ENCODE measurements around the gene APOBEC3B.
A peak's percentile ranks its signal among the peaks of the same experiment; 100 is the strongest.
"Not testable (repeated sequence)": the region's sequence is repeated elsewhere in the genome, so short reads cannot be mapped to it uniquely, and the experiment has no call there.

APOBEC3B gene

DNA sequence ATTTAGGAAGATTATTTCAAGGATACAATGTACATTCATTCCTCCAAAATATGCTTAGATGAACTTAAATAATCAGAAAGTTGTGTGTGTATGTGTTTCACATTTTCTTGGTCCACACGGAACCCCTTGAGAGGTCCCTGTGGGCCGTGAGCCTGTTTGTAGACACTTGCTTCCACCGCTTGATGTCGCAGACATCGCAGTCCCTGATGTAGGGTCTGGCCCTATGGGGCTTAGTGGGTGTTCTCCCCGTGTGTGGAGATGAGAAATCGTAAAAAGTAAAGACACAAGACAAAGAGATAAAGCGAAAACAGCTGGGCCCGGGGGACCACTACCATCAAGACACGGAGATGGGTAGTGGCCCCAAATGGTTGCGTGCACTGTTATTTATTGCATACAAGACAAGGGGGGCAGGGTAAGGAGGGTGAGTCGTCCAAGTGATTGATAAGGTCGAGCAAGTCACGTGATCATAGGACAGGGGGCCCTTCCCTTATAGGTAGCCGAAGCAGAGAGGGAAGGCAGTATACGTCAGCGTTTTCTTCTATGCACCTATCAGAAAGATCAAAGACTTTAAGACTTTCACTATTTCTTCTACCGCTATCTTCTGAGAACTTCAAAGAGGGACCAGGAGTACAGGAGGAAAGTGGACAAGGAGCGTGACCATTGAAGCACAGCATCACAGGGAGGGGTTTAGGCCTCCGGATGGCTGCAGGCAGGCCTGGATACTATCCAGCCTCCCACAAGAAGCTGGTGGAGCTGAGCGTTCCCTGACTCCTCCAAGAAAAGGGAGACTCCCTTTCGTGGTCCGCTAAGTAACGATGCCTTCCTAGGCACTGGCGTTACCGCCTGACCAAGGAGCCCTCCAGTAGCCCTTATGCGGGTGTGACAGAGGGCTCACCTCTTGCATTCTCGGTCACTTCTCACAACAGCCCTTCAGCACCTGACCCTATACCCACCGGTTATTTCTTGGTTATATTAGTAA lies 30.7 kb downstream of the APOBEC3B start:
- Histone ChIP-seq H3K9me3 (ENCODE audit: control insufficient read depth, low read length) (no peaks in the 10 kb centered on the region), H3K36me3 (ENCODE audit: control insufficient read depth, insufficient read depth, low read length, severe bottlenecking) (no peaks in the 10 kb centered on the region), H3K4me1 (ENCODE audit: control insufficient read depth, insufficient read depth, low read length) (peaks cover 15% of the 10 kb centered on the region), H3K9ac (ENCODE audit: low read length) (no peak overlapping the region), H3K27me3 (replicated peaks; ENCODE audit: control insufficient read depth, insufficient read depth, low read length) (no peaks in the 10 kb centered on the region), H3K4me3 (ENCODE audit: low read length) (no peak overlapping the region)
- no peak for DNase-seq (ENCODE audit: low read depth)

GRCh38 chr22:39013561-39013941 lies 31.4 kb downstream of the APOBEC3B start:
- H3K36me3 ChIP-seq (ENCODE audit: control insufficient read depth, insufficient read depth, low read length, severe bottlenecking); DNase-seq (ENCODE audit: low read depth); H3K9me3 ChIP-seq (ENCODE audit: control insufficient read depth, low read length); H3K27me3 ChIP-seq (replicated peaks; ENCODE audit: control insufficient read depth, insufficient read depth, low read length): not testable (repeated sequence)
- Histone ChIP-seq H3K9ac (ENCODE audit: low read length) (peak overlapping the region; percentile 88), H3K4me1 (ENCODE audit: control insufficient read depth, insufficient read depth, low read length) (peaks cover 15% of the 10 kb centered on the region), H3K4me3 (ENCODE audit: low read length) (peak overlapping the region; percentile 88)

DNA sequence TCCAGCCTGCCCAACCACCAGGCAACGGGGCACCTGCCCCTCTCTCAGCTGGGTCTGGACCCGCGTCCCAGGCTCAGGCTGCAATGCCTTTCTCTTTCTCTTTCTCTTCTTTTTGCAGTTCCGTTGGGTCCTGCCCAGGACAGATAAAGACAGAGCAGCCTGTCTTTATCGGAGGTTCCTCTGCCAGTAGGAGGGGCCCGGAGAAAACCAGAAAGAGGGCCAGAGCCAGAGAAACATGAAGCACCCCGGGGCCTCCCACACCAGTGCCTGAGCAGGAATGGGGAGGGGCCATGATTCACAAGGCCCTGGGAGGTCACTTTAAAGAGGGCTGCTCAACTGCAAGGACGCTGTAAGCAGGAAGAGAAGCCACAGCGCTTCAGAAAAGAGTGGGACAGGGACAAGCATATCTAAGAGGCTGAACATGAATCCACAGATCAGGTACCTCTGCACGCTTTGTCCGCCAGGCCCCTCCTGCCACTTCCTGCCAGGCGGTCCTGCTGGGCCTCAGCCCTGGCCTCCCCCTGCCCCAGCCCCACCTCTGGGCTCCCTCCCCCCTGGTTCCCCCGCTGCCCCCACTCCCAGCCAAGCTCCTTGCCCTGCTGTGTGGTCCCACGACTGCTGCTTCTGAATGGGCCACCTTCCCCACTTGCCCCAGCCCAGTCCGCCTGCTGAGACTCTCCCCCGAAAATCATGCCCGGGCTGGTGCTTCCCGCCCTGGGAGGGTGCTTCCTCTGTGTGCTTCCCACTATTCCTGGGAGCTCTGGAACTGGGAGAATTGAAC lies 32.0 kb downstream of the APOBEC3B start, which contains the start of gene APOBEC3C:
APOBEC3C (plus strand) TSS at position 316 of the 781 bp plus-strand sequence; CDS start at position 422, 106 bp downstream.
- Histone ChIP-seq H3K4me1 (ENCODE audit: control insufficient read depth, insufficient read depth, low read length) (peaks cover 15% of the 10 kb centered on the region), H3K9me3 (ENCODE audit: control insufficient read depth, low read length) (no peaks in the 10 kb centered on the region), H3K27me3 (replicated peaks; ENCODE audit: control insufficient read depth, insufficient read depth, low read length) (no peaks in the 10 kb centered on the region), H3K4me3 (ENCODE audit: low read length) (peak within 1 kb of the TSS; percentile 88), H3K9ac (ENCODE audit: low read length) (peak within 1 kb of the TSS; percentile 88), H3K36me3 (ENCODE audit: control insufficient read depth, insufficient read depth, low read length, severe bottlenecking) (no peaks in the 10 kb centered on the region)
- peak; percentile 88 for DNase-seq (ENCODE audit: low read depth)

DNA sequence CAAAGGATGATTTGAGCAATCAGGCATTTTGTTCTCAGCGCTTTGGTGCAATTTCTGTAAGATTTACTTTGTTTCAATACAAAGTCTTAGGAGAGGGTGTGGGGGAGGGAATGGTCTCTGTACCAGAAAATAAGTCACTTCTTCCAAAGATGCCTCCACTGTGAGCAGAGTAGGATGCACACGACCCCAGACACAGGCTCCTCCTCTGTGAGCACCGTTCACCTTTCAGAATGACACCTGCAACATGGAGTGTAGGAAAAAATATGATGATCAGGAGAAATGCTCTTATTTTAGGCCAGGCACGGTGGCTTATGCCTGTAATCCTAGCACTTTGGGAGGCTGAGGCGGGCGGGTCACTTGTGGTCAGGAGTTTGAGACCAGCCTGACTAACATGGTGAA lies 32.6 kb downstream of the APOBEC3B start:
- Histone ChIP-seq H3K4me3 (ENCODE audit: low read length) (peak overlapping the region; percentile 88), H3K4me1 (ENCODE audit: control insufficient read depth, insufficient read depth, low read length) (peaks cover 15% of the 10 kb centered on the region), H3K9ac (ENCODE audit: low read length) (peak overlapping the region; percentile 88)
- DNase-seq (ENCODE audit: low read depth): peak; percentile 8
- not testable (repeated sequence) for H3K27me3 ChIP-seq (replicated peaks; ENCODE audit: control insufficient read depth, insufficient read depth, low read length); H3K36me3 ChIP-seq (ENCODE audit: control insufficient read depth, insufficient read depth, low read length, severe bottlenecking); H3K9me3 ChIP-seq (ENCODE audit: control insufficient read depth, low read length)

- Histone ChIP-seq H3K27me3 (replicated peaks; ENCODE audit: control insufficient read depth, insufficient read depth, low read length) (no peaks in the 10 kb centered on the region), H3K4me3 (ENCODE audit: low read length) (no peak overlapping the region), H3K4me1 (ENCODE audit: control insufficient read depth, insufficient read depth, low read length) (peaks cover 15% of the 10 kb centered on the region), H3K36me3 (ENCODE audit: control insufficient read depth, insufficient read depth, low read length, severe bottlenecking) (no peaks in the 10 kb centered on the region), H3K9ac (ENCODE audit: low read length) (no peak overlapping the region), H3K9me3 (ENCODE audit: control insufficient read depth, low read length) (no peaks in the 10 kb centered on the region)
- no peak for DNase-seq (ENCODE audit: low read depth)
Measured at GRCh38 chr22:39016592-39016991, 34.4 kb downstream of the APOBEC3B start.

GRCh38 chr22:39017596-39018365 lies 35.6 kb downstream of the APOBEC3B start:
- H3K9ac ChIP-seq (ENCODE audit: low read length): no peak overlapping the region
- no peaks in the 10 kb centered on the region for H3K36me3 ChIP-seq (ENCODE audit: control insufficient read depth, insufficient read depth, low read length, severe bottlenecking)
- peaks cover 19% of the 10 kb centered on the region for H3K4me1 ChIP-seq (ENCODE audit: control insufficient read depth, insufficient read depth, low read length)
- H3K27me3 ChIP-seq (replicated peaks; ENCODE audit: control insufficient read depth, insufficient read depth, low read length): no peaks in the 10 kb centered on the region
- no peaks in the 10 kb centered on the region for H3K9me3 ChIP-seq (ENCODE audit: control insufficient read depth, low read length)
- no peak for DNase-seq (ENCODE audit: low read depth)
- H3K4me3 ChIP-seq (ENCODE audit: low read length): no peak overlapping the region

GRCh38 chr22:39020021-39020651 lies 38.0 kb downstream of the APOBEC3B start:
- peak overlapping the region; percentile 33 for H3K4me3 ChIP-seq (ENCODE audit: low read length)
- not testable (repeated sequence) for H3K9me3 ChIP-seq (ENCODE audit: control insufficient read depth, low read length); DNase-seq (ENCODE audit: low read depth); H3K36me3 ChIP-seq (ENCODE audit: control insufficient read depth, insufficient read depth, low read length, severe bottlenecking); H3K4me1 ChIP-seq (ENCODE audit: control insufficient read depth, insufficient read depth, low read length); H3K27me3 ChIP-seq (replicated peaks; ENCODE audit: control insufficient read depth, insufficient read depth, low read length); H3K9ac ChIP-seq (ENCODE audit: low read length)

DNA sequence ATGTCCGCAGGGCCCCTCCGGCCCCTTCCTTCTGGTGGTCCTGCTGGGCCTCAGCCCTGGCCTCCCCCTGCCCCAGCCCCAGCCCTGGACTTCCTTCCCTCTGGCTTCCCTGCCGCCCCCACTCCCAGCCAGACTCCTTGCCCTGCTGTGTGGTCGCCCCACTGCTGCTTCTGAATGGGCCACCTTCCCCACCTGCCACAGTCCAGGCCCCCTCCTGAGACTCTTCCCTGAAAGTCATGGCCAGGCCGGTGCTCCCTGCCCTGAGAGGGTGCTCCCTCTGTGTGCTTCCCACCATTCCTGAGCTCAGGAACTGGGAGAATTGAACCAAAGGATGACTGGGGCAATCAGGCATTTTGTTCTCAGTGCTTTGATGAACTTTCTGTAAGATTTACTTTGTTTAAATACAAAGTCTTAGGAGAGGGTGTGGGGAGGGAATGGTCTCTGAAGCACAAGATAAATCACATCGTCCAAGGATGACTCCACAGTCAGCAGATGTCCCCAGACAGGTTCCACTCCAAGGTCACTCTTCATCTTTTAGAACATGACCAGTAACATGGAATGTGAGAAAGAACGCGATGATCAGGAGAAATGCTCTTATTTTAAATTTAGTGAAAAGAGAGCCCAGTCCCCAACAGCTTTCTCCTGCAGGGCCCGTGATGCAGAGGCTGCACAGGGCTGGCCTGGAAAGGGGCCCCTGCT lies 39.6 kb downstream of the APOBEC3B start:
- H3K27me3 ChIP-seq (replicated peaks; ENCODE audit: control insufficient read depth, insufficient read depth, low read length): no peaks in the 10 kb centered on the region
- no peaks in the 10 kb centered on the region for H3K36me3 ChIP-seq (ENCODE audit: control insufficient read depth, insufficient read depth, low read length, severe bottlenecking)
- H3K9ac ChIP-seq (ENCODE audit: low read length): peak overlapping the region; percentile 80
- H3K4me3 ChIP-seq (ENCODE audit: low read length): peak overlapping the region; percentile 72
- no peak for DNase-seq (ENCODE audit: low read depth)
- H3K4me1 ChIP-seq (ENCODE audit: control insufficient read depth, insufficient read depth, low read length): peaks cover 4% of the 10 kb centered on the region
- no peaks in the 10 kb centered on the region for H3K9me3 ChIP-seq (ENCODE audit: control insufficient read depth, low read length)

GRCh38 chr22:39024519-39025308 lies 42.6 kb downstream of the APOBEC3B start:
- no peak for DNase-seq (ENCODE audit: low read depth)
- H3K4me1 ChIP-seq (ENCODE audit: control insufficient read depth, insufficient read depth, low read length): peaks cover 4% of the 10 kb centered on the region
- no peaks in the 10 kb centered on the region for H3K36me3 ChIP-seq (ENCODE audit: control insufficient read depth, insufficient read depth, low read length, severe bottlenecking)
- no peak overlapping the region for H3K9ac ChIP-seq (ENCODE audit: low read length)
- H3K9me3 ChIP-seq (ENCODE audit: control insufficient read depth, low read length): no peaks in the 10 kb centered on the region
- no peaks in the 10 kb centered on the region for H3K27me3 ChIP-seq (replicated peaks; ENCODE audit: control insufficient read depth, insufficient read depth, low read length)
- no peak overlapping the region for H3K4me3 ChIP-seq (ENCODE audit: low read length)

Data from adipocyte (in vitro differentiated cells).